Peyer's patch (tissue), 4 donors: Measurements from ENCODE around the gene RELB. TPM values are rescaled to one million over a fixed set of nuclear protein-coding genes. Genes with fewer than 3 reads are reported as not detected.

Source experiments
- DNase-seq, 3 donors: peaks; one replicate each; pipeline ENCODE4 v3.0.0-alpha.2; 2017 to 2019
- H3K27ac ChIP-seq, 4 donors: fragments of 200-600 bp; sonication (generic); one replicate each; pipeline ENCODE4 v1.5.1; 2016 to 2019
- H3K27me3 ChIP-seq, 2 donors: fragments of 200-600 bp; sonication (generic); one replicate each; pipeline ENCODE4 v1.5.1; 2019
- H3K36me3 ChIP-seq, 3 donors: fragments of 200-600 bp; sonication (generic); one replicate each; pipeline ENCODE4 v1.5.1; 2016 to 2019
- H3K4me1 ChIP-seq, 4 donors: fragments of 200-600 bp; sonication (generic); one replicate each; pipeline ENCODE4 v1.5.1; 2016 to 2019
- H3K4me3 ChIP-seq, 4 donors: fragments of 200-600 bp; sonication (generic); 1 replicate in 3 of 4; 2 replicates in 1 of 4; pipeline ENCODE4 v1.5.1; 2016 to 2019; ENCODE audit warnings: mild to moderate bottlenecking in 1 of 4
- H3K9me3 ChIP-seq, 4 donors: fragments of 200-600 bp; sonication (generic); one replicate each; pipeline ENCODE4 v1.5.1; 2016 to 2019; ENCODE audit warnings: mild to moderate bottlenecking in 1 of 4
- CTCF ChIP-seq, 6 experiments: fragments of 450-650 bp in 4 of 6; fragments of 200-600 bp in 2 of 6; sonication (generic) in 1 of 6; IDR thresholded peaks; one replicate each; pipeline ENCODE4 v1.5.1; 2017 to 2019; ENCODE audit warnings: antibody characterized with exemption in 6 of 6, mild to moderate bottlenecking in 3 of 6, moderate library complexity in 1 of 6
- POLR2A ChIP-seq, 2 donors: fragments of 450-650 bp; IDR thresholded peaks; one replicate each; pipeline ENCODE4 v1.5.1; 2017; ENCODE audit warnings: antibody characterized with exemption in 2 of 2, mild to moderate bottlenecking in 2 of 2, moderate library complexity in 2 of 2
- total RNA-seq, 4 donors: library from RNA; depleted of rRNA; stranded (reverse); fragments of >200 nt; gene quantifications; one replicate each; pipeline ENCODE4 v1.1.0, GENCODE V29; 2016

Gene RELB
- total RNA-seq, 4 donors from 2014 or later: 13.3 to 49.8 (median 20.4) TPM

- peaks cover 0 to 57% (median 0%) of the 10 kb centered on the region in 3 donors for H3K36me3 ChIP-seq
- DNase-seq: no peak
Observed at GRCh38 chr19:45045671-45046353, 44.5 kb downstream of the RELB start.

GRCh38 chr19:45046355-45046754 is 45.1 kb downstream of the RELB start:
- Histone ChIP-seq H3K4me3 (no peak overlapping the region), H3K36me3 (peaks cover 0 to 52% (median 0%) of the 10 kb centered on the region in 3 donors), H3K4me1 (peaks cover 0 to 44% (median 10%) of the 10 kb centered on the region in 4 donors)

More at GRCh38 chr19:45045671-45046353, 44.5 kb downstream of the RELB start:
- Histone ChIP-seq H3K27me3 (no peaks in the 10 kb centered on the region), H3K9me3 (no peaks in the 10 kb centered on the region), H3K27ac (peak overlapping the region in 2 of 4 donors; percentile 28 to 50), H3K4me3 (no peak overlapping the region), H3K4me1 (peaks cover 0 to 47% (median 13%) of the 10 kb centered on the region in 4 donors)
- TF ChIP-seq CTCF (IDR thresholded peaks at IDR 0.05) (no peak), POLR2A (IDR thresholded peaks at IDR 0.05) (no peak)

GRCh38 chr19:45047188-45047797 is 46.0 kb downstream of the RELB start:
- no peaks in the 10 kb centered on the region for H3K9me3 ChIP-seq
- H3K4me1 ChIP-seq: peaks cover 0 to 42% (median 8%) of the 10 kb centered on the region in 4 donors
- no peak overlapping the region for H3K4me3 ChIP-seq
- TF ChIP-seq CTCF (IDR thresholded peaks at IDR 0.05): no peak
- TF ChIP-seq POLR2A (IDR thresholded peaks at IDR 0.05): no peak
- H3K27me3 ChIP-seq: no peaks in the 10 kb centered on the region
- H3K36me3 ChIP-seq: peaks cover 0 to 47% (median 0%) of the 10 kb centered on the region in 3 donors
- H3K27ac ChIP-seq: peak overlapping the region in 1 of 4 donors; percentile 69
- no peak for DNase-seq

More at GRCh38 chr19:45046355-45046754, 45.1 kb downstream of the RELB start:
- Histone ChIP-seq H3K9me3 (no peaks in the 10 kb centered on the region), H3K27me3 (no peaks in the 10 kb centered on the region), H3K27ac (peak overlapping the region in 1 of 4 donors; percentile 69)
- DNase-seq: no peak
- TF ChIP-seq CTCF (IDR thresholded peaks at IDR 0.05) (no peak), POLR2A (IDR thresholded peaks at IDR 0.05) (no peak)

DNA sequence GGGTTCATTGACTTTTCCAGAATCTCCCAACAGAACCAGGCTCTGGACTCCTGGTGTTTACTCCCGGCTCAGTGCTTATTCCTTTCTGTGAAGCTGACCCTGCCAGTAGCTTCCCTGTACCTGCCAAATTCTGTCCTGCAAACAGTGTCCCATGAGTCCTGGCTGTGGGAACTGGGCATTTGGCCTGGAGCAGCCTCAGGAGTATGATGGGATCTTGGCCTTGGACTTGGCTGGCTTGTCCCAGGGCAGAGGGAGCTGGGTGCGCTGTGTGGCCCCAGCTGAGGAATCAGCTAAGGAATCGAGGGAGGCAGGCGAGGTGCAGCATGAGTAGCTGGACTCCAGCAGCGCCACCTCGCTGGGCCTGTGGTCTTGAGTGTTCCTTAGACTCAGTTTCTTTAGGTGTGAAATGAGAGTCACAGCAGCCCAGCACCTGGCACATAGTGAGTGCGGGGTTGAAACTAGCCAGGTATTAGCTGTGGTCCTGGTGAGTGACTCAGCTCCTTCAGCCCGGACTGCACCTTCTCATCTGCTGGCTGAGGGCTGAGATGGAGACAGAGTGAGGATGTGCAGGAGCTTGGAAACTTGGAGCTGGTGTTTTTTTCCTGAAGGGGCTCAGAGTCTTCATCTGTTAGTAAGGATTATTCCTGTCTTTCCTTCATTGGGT is 47.9 kb downstream of the RELB start:
- no peak overlapping the region for H3K4me3 ChIP-seq
- no peaks in the 10 kb centered on the region for H3K27me3 ChIP-seq
- peaks cover 0 to 40% (median 8%) of the 10 kb centered on the region in 4 donors for H3K4me1 ChIP-seq
- H3K36me3 ChIP-seq: peaks cover 0 to 50% (median 0%) of the 10 kb centered on the region in 3 donors
- DNase-seq: no peak
- TF ChIP-seq CTCF (IDR thresholded peaks at IDR 0.05) (no peak), POLR2A (IDR thresholded peaks at IDR 0.05) (no peak)
- H3K9me3 ChIP-seq: no peaks in the 10 kb centered on the region
- peak overlapping the region in 1 of 4 donors; percentile 2 for H3K27ac ChIP-seq

GRCh38 chr19:45050036-45050435 is 48.8 kb downstream of the RELB start:
- Histone ChIP-seq H3K27ac (peak overlapping the region in 1 of 4 donors; percentile 2), H3K9me3 (no peaks in the 10 kb centered on the region), H3K4me1 (peaks cover 0 to 32% (median 8%) of the 10 kb centered on the region in 4 donors), H3K36me3 (peaks cover 0 to 50% (median 0%) of the 10 kb centered on the region in 3 donors), H3K27me3 (no peaks in the 10 kb centered on the region), H3K4me3 (no peak overlapping the region)
- no peak for DNase-seq
- TF ChIP-seq CTCF (IDR thresholded peaks at IDR 0.05) (no peak), POLR2A (IDR thresholded peaks at IDR 0.05) (no peak)
